SU-DHL-6 (cell line): Measurements from ENCODE around the gene POLR2J.

Experiments
- EZH2phosphoT487 ChIP-seq: fragments of 200-600 bp; sonication (generic), shearing (Covaris generic); conservative IDR thresholded peaks from 2 replicates; pipeline ENCODE4 v1.6.1; 2018; ENCODE audit warnings: mild to moderate bottlenecking, antibody characterized with exemption, low read length, moderate library complexity, mixed read lengths
- TF ChIP-seq, protein P1 (sequence below): fragments of 200-600 bp; sonication (generic); IDR thresholded peaks from one replicate; pipeline ENCODE4 v1.5.1; 2017; ENCODE audit warnings: antibody characterized with exemption, mild to moderate bottlenecking, low read length, moderate library complexity; ENCODE audit not compliant: insufficient read depth, poor library complexity, severe bottlenecking

DNA sequence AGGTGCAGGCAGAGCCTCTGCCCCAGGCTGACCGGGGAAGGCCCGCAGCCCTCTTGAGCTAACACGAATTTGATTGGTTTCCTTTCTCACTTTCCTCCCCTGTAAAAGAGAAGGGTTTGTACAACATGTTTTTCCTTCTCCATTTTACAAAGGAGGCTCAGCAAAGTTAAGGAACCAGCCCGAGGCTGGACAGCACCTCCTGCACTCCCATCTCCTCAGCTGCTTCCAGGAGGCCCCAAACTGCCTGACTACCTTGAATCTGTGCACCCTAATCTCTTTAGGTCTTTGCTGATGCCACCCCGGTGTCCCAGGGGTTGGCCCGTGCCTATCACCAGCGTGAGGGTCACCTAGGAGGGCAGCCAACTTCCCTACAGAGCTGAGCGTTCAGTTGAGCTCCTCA lies 18.3 kb downstream of the POLR2J start:
- TF ChIP-seq, protein P1, sequence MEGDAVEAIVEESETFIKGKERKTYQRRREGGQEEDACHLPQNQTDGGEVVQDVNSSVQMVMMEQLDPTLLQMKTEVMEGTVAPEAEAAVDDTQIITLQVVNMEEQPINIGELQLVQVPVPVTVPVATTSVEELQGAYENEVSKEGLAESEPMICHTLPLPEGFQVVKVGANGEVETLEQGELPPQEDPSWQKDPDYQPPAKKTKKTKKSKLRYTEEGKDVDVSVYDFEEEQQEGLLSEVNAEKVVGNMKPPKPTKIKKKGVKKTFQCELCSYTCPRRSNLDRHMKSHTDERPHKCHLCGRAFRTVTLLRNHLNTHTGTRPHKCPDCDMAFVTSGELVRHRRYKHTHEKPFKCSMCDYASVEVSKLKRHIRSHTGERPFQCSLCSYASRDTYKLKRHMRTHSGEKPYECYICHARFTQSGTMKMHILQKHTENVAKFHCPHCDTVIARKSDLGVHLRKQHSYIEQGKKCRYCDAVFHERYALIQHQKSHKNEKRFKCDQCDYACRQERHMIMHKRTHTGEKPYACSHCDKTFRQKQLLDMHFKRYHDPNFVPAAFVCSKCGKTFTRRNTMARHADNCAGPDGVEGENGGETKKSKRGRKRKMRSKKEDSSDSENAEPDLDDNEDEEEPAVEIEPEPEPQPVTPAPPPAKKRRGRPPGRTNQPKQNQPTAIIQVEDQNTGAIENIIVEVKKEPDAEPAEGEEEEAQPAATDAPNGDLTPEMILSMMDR, result no peak
- TF ChIP-seq EZH2phosphoT487, result no peak
